KOPT-K1 (cell line): ENCODE measurements around the gene PDILT.

Source experiments
- H3K27ac ChIP-seq: fragments of 200-600 bp; sonication (generic); 2 replicates; pipeline ENCODE4 v1.5.1; 2016; ENCODE audit warnings: antibody characterized with exemption, mild to moderate bottlenecking, low read depth, low read length; ENCODE audit not compliant: poor library complexity, severe bottlenecking
- H3K36me3 ChIP-seq: fragments of 200-600 bp; sonication (generic); 2 replicates; pipeline ENCODE4 v1.5.1; 2017; ENCODE audit warnings: antibody characterized with exemption, mild to moderate bottlenecking, low read length, moderate library complexity; ENCODE audit not compliant: insufficient read depth
- H3K9me3 ChIP-seq: fragments of 200-600 bp; sonication (generic); 2 replicates; pipeline ENCODE4 v1.5.1; 2017; ENCODE audit warnings: antibody characterized with exemption, low read length, mild to moderate bottlenecking; ENCODE audit not compliant: insufficient read depth, poor library complexity, severe bottlenecking

PDILT gene

GRCh38 chr16:20393801-20394577 lies 10.5 kb downstream of the PDILT start:
- Histone ChIP-seq H3K36me3 (no peaks in the 10 kb centered on the region), H3K27ac (no peak overlapping the region), H3K9me3 (no peaks in the 10 kb centered on the region)

- H3K9me3 ChIP-seq = no peaks in the 10 kb centered on the region
- no peaks in the 10 kb centered on the region for H3K36me3 ChIP-seq
- no peak overlapping the region for H3K27ac ChIP-seq
Measured at GRCh38 chr16:20391045-20391444, 13.5 kb downstream of the PDILT start.

- no peaks in the 10 kb centered on the region for H3K36me3 ChIP-seq
- H3K27ac ChIP-seq = no peak overlapping the region
- H3K9me3 ChIP-seq = no peaks in the 10 kb centered on the region
Measured at GRCh38 chr16:20388854-20389253, 15.7 kb downstream of the PDILT start.

- Histone ChIP-seq H3K9me3 (no peaks in the 10 kb centered on the region), H3K36me3 (no peaks in the 10 kb centered on the region), H3K27ac (no peak overlapping the region)
Measured at GRCh38 chr16:20387978-20388377, 16.6 kb downstream of the PDILT start.

GRCh38 chr16:20385844-20386832 lies 18.4 kb downstream of the PDILT start:
- H3K36me3 ChIP-seq = no peaks in the 10 kb centered on the region
- no peaks in the 10 kb centered on the region for H3K9me3 ChIP-seq
- H3K27ac ChIP-seq = no peak overlapping the region

GRCh38 chr16:20383106-20384029 lies 21.2 kb downstream of the PDILT start:
- Histone ChIP-seq H3K36me3 (no peaks in the 10 kb centered on the region), H3K27ac (no peak overlapping the region), H3K9me3 (no peaks in the 10 kb centered on the region)

GRCh38 chr16:20382202-20382948 lies 22.2 kb downstream of the PDILT start:
- Histone ChIP-seq H3K36me3 (no peaks in the 10 kb centered on the region), H3K27ac (no peak overlapping the region), H3K9me3 (no peaks in the 10 kb centered on the region)

GRCh38 chr16:20380782-20381181 lies 23.8 kb downstream of the PDILT start:
- H3K36me3 ChIP-seq = no peaks in the 10 kb centered on the region
- H3K27ac ChIP-seq = no peak overlapping the region
- no peaks in the 10 kb centered on the region for H3K9me3 ChIP-seq

GRCh38 chr16:20377181-20377580 lies 27.4 kb downstream of the PDILT start:
- no peak overlapping the region for H3K27ac ChIP-seq
- H3K9me3 ChIP-seq = no peaks in the 10 kb centered on the region
- no peaks in the 10 kb centered on the region for H3K36me3 ChIP-seq

GRCh38 chr16:20372701-20373100 lies 31.8 kb downstream of the PDILT start:
- no peaks in the 10 kb centered on the region for H3K9me3 ChIP-seq

GRCh38 chr16:20369452-20370054 lies 35.0 kb downstream of the PDILT start:
- Histone ChIP-seq H3K27ac (no peak overlapping the region), H3K9me3 (no peaks in the 10 kb centered on the region), H3K36me3 (no peaks in the 10 kb centered on the region)

More at GRCh38 chr16:20372701-20373100, 31.8 kb downstream of the PDILT start:
- H3K36me3 ChIP-seq = no peaks in the 10 kb centered on the region
- no peak overlapping the region for H3K27ac ChIP-seq

- Histone ChIP-seq H3K9me3 (no peaks in the 10 kb centered on the region), H3K27ac (no peak overlapping the region), H3K36me3 (no peaks in the 10 kb centered on the region)
Measured at GRCh38 chr16:20364051-20364450, 40.5 kb downstream of the PDILT start.

- Histone ChIP-seq H3K36me3 (no peaks in the 10 kb centered on the region), H3K9me3 (no peaks in the 10 kb centered on the region), H3K27ac (no peak overlapping the region)
Measured at GRCh38 chr16:20363191-20363590, 41.3 kb downstream of the PDILT start.

- H3K27ac ChIP-seq = no peak overlapping the region
- no peaks in the 10 kb centered on the region for H3K36me3 ChIP-seq
Measured at GRCh38 chr16:20359997-20360396, 44.5 kb downstream of the PDILT start.

More at GRCh38 chr16:20359997-20360396, 44.5 kb downstream of the PDILT start:
- no peaks in the 10 kb centered on the region for H3K9me3 ChIP-seq
